Stomach (tissue), 9 donors: ENCODE measurements around the gene ACOT7. TPM values are rescaled to one million over a fixed set of nuclear protein-coding genes. Genes with fewer than 3 reads are reported as not detected.

Source experiments
- DNase-seq, 2 donors: peaks; one replicate each; pipeline versions ENCODE4 v3.0.0 to v3.0.0-alpha.2; 2013 to 2019
- H3K27ac ChIP-seq, 5 donors: fragments of 200-600 bp in 4 of 5; sonication (generic) in 4 of 5; one replicate each; pipeline ENCODE4 v1.5.1; 2013 to 2019; ENCODE audit warnings: mild to moderate bottlenecking in 1 of 5, moderate library complexity in 1 of 5
- H3K27me3 ChIP-seq, 3 donors: fragments of 200-600 bp; sonication (generic); one replicate each; pipeline ENCODE4 v1.5.1; 2017 to 2019; ENCODE audit warnings: mixed run types in 1 of 3
- H3K36me3 ChIP-seq, 4 donors: fragments of 200-600 bp; sonication (generic); 1 replicate in 3 of 4; 2 replicates in 1 of 4; pipeline ENCODE4 v1.5.1; 2016 to 2019
- H3K4me1 ChIP-seq, 4 donors: fragments of 200-600 bp; sonication (generic); one replicate each; pipeline ENCODE4 v1.5.1; 2016 to 2019
- H3K4me3 ChIP-seq, 4 donors: fragments of 200-600 bp; sonication (generic) in 3 of 4; one replicate each; pipeline ENCODE4 v1.5.1; 2016 to 2019; ENCODE audit warnings: mild to moderate bottlenecking in 1 of 4
- H3K9me3 ChIP-seq, 4 donors: fragments of 200-600 bp; sonication (generic); one replicate each; pipeline ENCODE4 v1.5.1; 2016 to 2019
- EP300 ChIP-seq: sonication (generic); formaldehyde crosslinking; IDR thresholded peaks from one replicate; pipeline ENCODE4 v1.6.1; 2017; ENCODE audit warnings: antibody characterized with exemption
- POLR2A ChIP-seq, 4 donors: fragments of 450-650 bp; IDR thresholded peaks; one replicate each; pipeline ENCODE4 v1.6.1; 2016; ENCODE audit warnings: antibody characterized with exemption in 4 of 4, control low read depth in 2 of 4, mild to moderate bottlenecking in 1 of 4, moderate library complexity in 1 of 4
- POLR2AphosphoS5 ChIP-seq, 3 donors: sonication (generic); formaldehyde crosslinking; IDR thresholded peaks; one replicate each; pipeline ENCODE4 v1.6.1; 2016; ENCODE audit warnings: antibody characterized with exemption in 3 of 3
- WGBS, 5 donors: extraction: QIAGEN DNeasy Blood & Tissue Kit in 3 of 5; methylation state at CpG; one replicate each; pipeline versions ENCODE4 v1.1.5 to v1.1.7; 2013 to 2018; 5-methylcytosine and 5-hydroxymethylcytosine counted together
- intact Hi-C: fragments of 100-400 bp; cut with DNase I; formaldehyde crosslinking; loops from one replicate; pipeline ENCODE4 v1.15.1; 2023; ENCODE audit warnings: low total_unique reads
- polyA plus RNA-seq, 3 donors: library from polyadenylated mRNA; stranded (reverse); fragments of 200-250 nt; gene quantifications; one replicate each; pipeline ENCODE4 v1.2.3, GENCODE V29; 2013
- total RNA-seq, 5 donors: library from RNA; depleted of rRNA; stranded (reverse); fragments of >200 nt; gene quantifications; one replicate each; pipeline versions ENCODE4 v1.1.0 to v1.2.3, GENCODE V29; 2014 to 2016
- TF ChIP-seq, protein P1 (sequence below), 7 experiments: fragments of 450-650 bp in 4 of 7; fragments of 200-600 bp in 3 of 7; sonication (generic) in 3 of 7; IDR thresholded peaks; one replicate each; pipeline ENCODE4 v1.5.1; 2016 to 2019; ENCODE audit warnings: antibody characterized with exemption in 7 of 7, control low read depth in 2 of 7, mild to moderate bottlenecking in 1 of 7
- donor health status: healthy with polysubstance abuse.
- donor health status: Bipolar disorder and iron deficiency.
- donor health status: healthy.

ACOT7 gene
- total and polyA plus RNA-seq, 8 donors = 9.4 to 69.8 (median 19.4) TPM; not detected in 1

DNA sequence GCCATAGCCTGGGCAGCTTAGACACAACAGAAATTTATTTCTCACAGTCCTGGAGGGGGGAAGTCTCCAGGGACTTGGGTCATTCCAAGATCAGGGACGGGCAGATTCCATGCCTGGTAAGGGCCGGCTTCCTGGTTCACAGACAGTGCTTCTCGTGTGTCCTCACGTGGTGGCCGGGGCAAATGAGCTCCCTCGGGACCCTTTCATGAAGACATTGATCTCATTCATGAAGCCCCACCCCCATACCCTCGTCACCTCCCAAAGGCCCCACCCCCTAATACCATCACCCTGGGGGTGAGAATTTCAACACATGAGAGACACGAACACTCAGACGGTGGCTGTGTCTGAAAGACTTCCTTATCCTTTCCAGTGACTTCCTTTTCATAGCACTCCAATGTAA is 51.5 kb downstream of the ACOT7 start:
- H3K27ac ChIP-seq = no peak overlapping the region
- H3K4me1 ChIP-seq = peaks cover 0 to 10% (median 5%) of the 10 kb centered on the region in 4 donors
- no peak for DNase-seq
- peaks cover 0 to 16% (median 14%) of the 10 kb centered on the region in 4 donors for H3K36me3 ChIP-seq
- 73 to 83% (median 79%) methylated on average over 9 of the region's 9 CpGs for WGBS, 5 donors
- no peak overlapping the region for H3K4me3 ChIP-seq
- intact Hi-C loops = loop anchor here (5.0 kb wide), 1 partner anchor 95 kb away; no protein-coding TSS in a partner anchor
- no peaks in the 10 kb centered on the region for H3K9me3 ChIP-seq
- TF ChIP-seq, protein P1, sequence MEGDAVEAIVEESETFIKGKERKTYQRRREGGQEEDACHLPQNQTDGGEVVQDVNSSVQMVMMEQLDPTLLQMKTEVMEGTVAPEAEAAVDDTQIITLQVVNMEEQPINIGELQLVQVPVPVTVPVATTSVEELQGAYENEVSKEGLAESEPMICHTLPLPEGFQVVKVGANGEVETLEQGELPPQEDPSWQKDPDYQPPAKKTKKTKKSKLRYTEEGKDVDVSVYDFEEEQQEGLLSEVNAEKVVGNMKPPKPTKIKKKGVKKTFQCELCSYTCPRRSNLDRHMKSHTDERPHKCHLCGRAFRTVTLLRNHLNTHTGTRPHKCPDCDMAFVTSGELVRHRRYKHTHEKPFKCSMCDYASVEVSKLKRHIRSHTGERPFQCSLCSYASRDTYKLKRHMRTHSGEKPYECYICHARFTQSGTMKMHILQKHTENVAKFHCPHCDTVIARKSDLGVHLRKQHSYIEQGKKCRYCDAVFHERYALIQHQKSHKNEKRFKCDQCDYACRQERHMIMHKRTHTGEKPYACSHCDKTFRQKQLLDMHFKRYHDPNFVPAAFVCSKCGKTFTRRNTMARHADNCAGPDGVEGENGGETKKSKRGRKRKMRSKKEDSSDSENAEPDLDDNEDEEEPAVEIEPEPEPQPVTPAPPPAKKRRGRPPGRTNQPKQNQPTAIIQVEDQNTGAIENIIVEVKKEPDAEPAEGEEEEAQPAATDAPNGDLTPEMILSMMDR (IDR thresholded peaks at IDR 0.05) = no peak
- TF ChIP-seq POLR2AphosphoS5 (IDR thresholded peaks at IDR 0.05) = no peak
- TF ChIP-seq EP300 = no peak
- no peak for TF ChIP-seq POLR2A (IDR thresholded peaks at IDR 0.05)
- H3K27me3 ChIP-seq = no peaks in the 10 kb centered on the region

DNA sequence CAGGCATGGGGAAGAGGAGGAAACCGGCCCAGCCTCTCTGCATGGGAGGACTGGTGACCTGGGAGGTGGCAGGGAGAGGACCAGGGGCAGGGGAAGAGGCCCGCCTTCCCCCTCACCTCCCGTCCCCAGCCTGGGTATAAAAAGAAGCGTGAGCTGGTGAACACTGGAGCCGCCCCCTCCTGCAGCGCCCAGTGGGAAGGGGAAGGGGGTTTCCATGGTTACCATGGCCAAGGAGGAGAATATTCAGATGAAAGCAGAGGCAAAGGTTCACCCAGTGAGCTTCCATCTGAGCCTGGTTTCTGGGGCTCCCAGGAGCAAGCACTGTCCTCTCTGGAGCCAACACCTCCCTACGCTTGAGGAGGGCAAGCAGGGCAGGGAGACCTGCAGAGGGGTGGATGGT is 54.9 kb downstream of the ACOT7 start:
- intact Hi-C loops = no loop called here
- Histone ChIP-seq H3K4me3 (no peak overlapping the region), H3K36me3 (peaks cover 0 to 16% (median 15%) of the 10 kb centered on the region in 4 donors), H3K9me3 (no peaks in the 10 kb centered on the region), H3K27me3 (no peaks in the 10 kb centered on the region), H3K27ac (no peak overlapping the region), H3K4me1 (peaks cover 0 to 5% (median 1%) of the 10 kb centered on the region in 4 donors)
- 81 to 89% (median 88%) methylated on average over 6 to 7 of the region's 7 CpGs for WGBS, 5 donors
- TF ChIP-seq, protein P1 (IDR thresholded peaks at IDR 0.05) = no peak
- no peak for TF ChIP-seq EP300
- TF ChIP-seq POLR2A (IDR thresholded peaks at IDR 0.05) = no peak
- no peak for TF ChIP-seq POLR2AphosphoS5 (IDR thresholded peaks at IDR 0.05)
- DNase-seq = no peak

DNA sequence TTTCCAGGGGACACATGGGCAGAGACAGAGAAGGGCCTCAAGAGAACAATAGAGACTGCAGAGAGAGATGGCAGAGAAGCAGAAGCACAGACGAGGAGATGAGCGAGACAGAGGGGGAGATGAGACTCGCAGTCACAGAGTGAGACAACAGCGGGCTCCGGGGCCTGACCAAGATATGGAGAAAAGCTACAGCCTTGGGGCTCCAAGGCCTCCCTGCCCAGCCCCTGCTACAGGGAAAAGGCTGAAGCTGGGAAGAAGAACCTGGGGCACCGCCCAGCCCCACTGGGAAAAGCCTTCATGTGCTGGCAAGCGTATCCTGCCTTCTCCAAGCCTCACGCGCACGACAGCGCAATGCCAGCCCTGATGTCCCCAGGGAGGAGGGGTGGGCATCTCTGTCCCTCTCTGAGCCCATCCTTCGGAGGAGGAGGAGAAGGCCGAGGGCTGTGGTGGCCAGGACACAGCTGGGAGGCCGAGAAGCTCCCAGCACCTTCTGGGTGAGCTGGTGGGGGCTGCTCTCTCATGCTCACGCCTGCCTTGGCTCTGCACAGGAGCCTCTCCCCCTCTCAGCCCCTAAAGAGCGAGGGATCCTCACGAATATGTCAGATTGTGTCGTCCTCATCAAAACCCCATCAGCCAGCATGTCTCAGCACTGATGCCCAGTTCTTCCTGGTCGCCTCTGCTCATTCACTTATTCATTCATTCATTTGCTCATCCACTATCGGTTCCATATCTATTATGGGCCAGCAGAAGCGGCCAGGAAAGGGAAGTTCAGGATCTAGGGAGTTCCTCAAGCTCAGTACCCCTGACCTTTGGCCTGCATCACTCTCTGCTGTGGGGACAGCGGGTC is 56.6 kb downstream of the ACOT7 start:
- peaks cover 0 to 1% (median 0%) of the 10 kb centered on the region in 4 donors for H3K4me1 ChIP-seq
- H3K9me3 ChIP-seq = no peaks in the 10 kb centered on the region
- 91 to 96% (median 95%) methylated on average over 22 of the region's 22 CpGs for WGBS, 5 donors
- H3K36me3 ChIP-seq = peaks cover 0 to 16% (median 15%) of the 10 kb centered on the region in 4 donors
- no peaks in the 10 kb centered on the region for H3K27me3 ChIP-seq
- no peak for DNase-seq
- no peak overlapping the region for H3K4me3 ChIP-seq
- TF ChIP-seq, protein P1 (IDR thresholded peaks at IDR 0.05) = no peak
- no peak for TF ChIP-seq POLR2AphosphoS5 (IDR thresholded peaks at IDR 0.05)
- TF ChIP-seq POLR2A (IDR thresholded peaks at IDR 0.05) = no peak
- TF ChIP-seq EP300 = no peak
- intact Hi-C loops = no loop called here
- H3K27ac ChIP-seq = no peak overlapping the region

DNA sequence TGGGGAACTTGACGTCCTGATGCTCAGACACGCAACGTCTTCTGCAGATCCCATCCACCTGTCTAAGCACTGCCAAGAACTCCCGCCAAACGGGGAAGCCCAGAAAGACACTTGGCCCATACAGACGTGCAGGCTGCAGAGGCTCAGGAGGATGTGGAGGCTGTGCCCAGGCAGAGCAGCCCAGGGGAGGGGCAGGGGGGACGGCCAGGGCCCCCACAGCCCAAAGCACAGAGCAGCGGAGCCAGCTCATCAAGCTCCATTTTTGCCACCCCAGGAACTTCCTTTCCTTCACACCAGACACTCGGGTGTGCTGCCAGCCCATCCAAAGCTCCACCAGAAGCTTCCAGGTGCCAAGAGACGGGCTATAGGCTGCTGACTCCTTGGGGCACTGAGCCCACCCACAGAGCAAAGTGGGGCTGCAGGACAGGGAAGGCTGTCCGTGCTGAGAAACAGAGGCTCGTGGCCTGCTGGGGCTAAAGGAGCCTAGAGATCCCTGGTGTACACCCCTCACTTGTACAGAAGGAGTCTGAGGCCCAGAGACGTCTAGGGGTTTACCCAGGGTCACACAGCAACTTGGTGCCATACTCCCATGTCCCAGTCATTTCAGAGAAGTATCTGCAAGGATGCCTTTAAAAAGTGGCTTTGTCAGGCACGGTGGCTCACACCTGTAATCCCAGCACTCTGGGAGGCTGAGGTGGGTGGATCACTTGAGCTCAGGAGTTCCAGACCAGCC is 59.1 kb downstream of the ACOT7 start:
- no peak overlapping the region for H3K27ac ChIP-seq
- peaks cover 0 to 27% (median 13%) of the 10 kb centered on the region in 4 donors for H3K4me1 ChIP-seq
- intact Hi-C loops = no loop called here
- H3K4me3 ChIP-seq = no peak overlapping the region
- H3K36me3 ChIP-seq = peaks cover 0 to 16% (median 14%) of the 10 kb centered on the region in 4 donors
- no peak for DNase-seq
- whole genome bisulfite sequencing, 5 donors = 87 to 92% (median 90%) methylated on average over 11 to 14 of the region's 14 CpGs
- H3K27me3 ChIP-seq = no peaks in the 10 kb centered on the region
- TF ChIP-seq EP300 (no peak), POLR2AphosphoS5 (IDR thresholded peaks at IDR 0.05) (no peak), POLR2A (IDR thresholded peaks at IDR 0.05) (no peak)
- TF ChIP-seq, protein P1 (IDR thresholded peaks at IDR 0.05) = no peak
- H3K9me3 ChIP-seq = no peaks in the 10 kb centered on the region
